Smooth muscle cell (in vitro differentiated cells): ENCODE results near the gene AEBP2. TPM values are rescaled to one million over a fixed set of nuclear protein-coding genes. Genes with fewer than 3 reads are reported as not detected.
A peak's percentile ranks its signal among the peaks of the same experiment; 100 is the strongest.

Source experiments
- DNase-seq: peaks from one replicate; lab custom pipeline; 2025; ENCODE audit not compliant: unreplicated experiment; lab: John Stamatoyannopoulos, UW
- H2AFZ ChIP-seq: fragments of 200-600 bp; sonication (generic); 2 replicates; pipeline ENCODE4 v1.6.0; 2016; ENCODE audit warnings: antibody characterized with exemption, low read depth, mild to moderate bottlenecking
- H3F3A ChIP-seq: fragments of 200-600 bp; sonication (generic); 2 replicates; pipeline ENCODE4 v1.6.0; 2017; ENCODE audit warnings: antibody characterized with exemption, low read depth
- H3K27ac ChIP-seq: fragments of 200-600 bp; sonication (generic); 2 replicates; pipeline ENCODE4 v1.5.1; 2016; ENCODE audit warnings: low read depth, mild to moderate bottlenecking
- H3K27me3 ChIP-seq: fragments of 200-600 bp; sonication (generic); 2 replicates; pipeline ENCODE4 v1.6.1; 2016; ENCODE audit warnings: low read depth, mild to moderate bottlenecking
- H3K36me3 ChIP-seq: fragments of 200-600 bp; sonication (generic); 2 replicates; pipeline ENCODE4 v1.5.1; 2016; ENCODE audit warnings: low read depth
- H3K4me1 ChIP-seq: fragments of 200-600 bp; sonication (generic); 2 replicates; pipeline ENCODE4 v1.5.1; 2016; ENCODE audit warnings: low read depth
- H3K4me2 ChIP-seq: fragments of 200-600 bp; sonication (generic); 2 replicates; pipeline ENCODE4 v1.6.0; 2016; ENCODE audit warnings: mild to moderate bottlenecking
- H3K4me3 ChIP-seq: fragments of 200-600 bp; sonication (generic); 2 replicates; pipeline ENCODE4 v1.5.1; 2016; ENCODE audit warnings: mild to moderate bottlenecking
- H3K79me2 ChIP-seq: fragments of 200-600 bp; sonication (generic); 2 replicates; pipeline ENCODE4 v1.6.0; 2016; ENCODE audit warnings: low read depth, mild to moderate bottlenecking
- H3K9ac ChIP-seq: fragments of 200-600 bp; sonication (generic); 2 replicates; pipeline ENCODE4 v1.6.0; 2016; ENCODE audit warnings: low read depth
- H3K9me3 ChIP-seq: fragments of 200-600 bp; sonication (generic); replicated peaks from 2 replicates; pipeline ENCODE4 v1.5.1; 2016; ENCODE audit warnings: low read depth
- H4K20me1 ChIP-seq: fragments of 200-600 bp; sonication (generic); 2 replicates; pipeline ENCODE4 v1.6.0; 2016; ENCODE audit warnings: low read depth
- WGBS: methylation state at CpG from one replicate; pipeline ENCODE4 v1.1.7; 2016; ENCODE audit warnings: low lambda C conversion rate; 5-methylcytosine and 5-hydroxymethylcytosine counted together
- polyA plus RNA-seq: library from polyadenylated mRNA; unstranded; fragments of >200 nt; fragmentation: Nextera tagmentation; extraction: Ambion mirVana; gene quantifications from 2 replicates; pipeline ENCODE4 v1.2.1, GENCODE V29; 2016
- total RNA-seq: library from RNA; depleted of rRNA; stranded (reverse); fragments of >200 nt; gene quantifications from 2 replicates; pipeline ENCODE4 v1.2.3, GENCODE V29; 2014
- TF ChIP-seq, protein P1 (sequence below): fragments of 200-600 bp; sonication (generic); IDR thresholded peaks from 2 replicates; pipeline ENCODE4 v1.5.1; 2017; ENCODE audit warnings: borderline replicate concordance, mild to moderate bottlenecking, antibody characterized with exemption; ENCODE audit not compliant: insufficient read depth, poor library complexity, severe bottlenecking

The AEBP2 gene
- total and polyA plus RNA-seq, 2 experiments from 2014 or later = 7.6 to 24.5 TPM

DNA sequence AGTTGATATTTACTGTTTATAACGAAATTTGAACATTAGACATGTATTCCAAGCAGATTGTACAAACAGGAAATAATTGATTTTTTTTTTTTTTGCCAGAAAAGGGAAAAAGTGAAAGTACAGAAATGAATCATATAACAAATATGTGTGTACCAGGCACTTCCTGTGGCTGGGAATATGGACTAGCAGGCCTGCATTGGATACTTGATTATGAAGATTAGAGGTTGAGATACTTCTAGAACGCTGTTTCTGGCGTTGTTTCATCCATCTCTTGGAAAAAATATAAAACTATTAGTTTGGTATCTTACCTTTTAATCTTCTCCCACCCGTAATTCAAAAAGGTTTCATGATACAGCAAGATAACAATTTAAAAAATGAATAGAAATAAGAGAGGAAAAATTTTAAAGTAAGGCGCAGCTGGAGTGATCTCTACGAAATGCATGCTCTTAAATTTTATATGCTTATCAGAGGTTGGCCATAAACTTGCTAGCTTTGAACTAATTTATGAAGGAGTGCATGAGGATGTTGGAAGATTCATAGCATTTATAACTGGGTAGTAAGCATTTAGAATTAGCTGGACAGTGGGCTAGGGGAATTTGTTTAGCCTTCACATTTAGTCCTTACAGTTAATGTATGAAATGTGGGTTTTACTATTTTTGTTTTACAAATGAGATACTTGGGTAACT is 90.8 kb downstream of the AEBP2 start:
- Histone ChIP-seq H3K4me3 (no peak overlapping the region), H3K27me3 (no peaks in the 10 kb centered on the region), H3K9ac (no peak overlapping the region), H3K4me2 (peak overlapping the region; percentile 64), H2AFZ (no peak overlapping the region), H3K9me3 (no peaks in the 10 kb centered on the region), H3K4me1 (peaks cover 8% of the 10 kb centered on the region), H3K36me3 (no peaks in the 10 kb centered on the region), H3K79me2 (no peaks in the 10 kb centered on the region), H4K20me1 (no peaks in the 10 kb centered on the region), H3F3A (no peaks in the 10 kb centered on the region), H3K27ac (peak overlapping the region; percentile 25)
- DNase-seq = no peak
- TF ChIP-seq, protein P1, sequence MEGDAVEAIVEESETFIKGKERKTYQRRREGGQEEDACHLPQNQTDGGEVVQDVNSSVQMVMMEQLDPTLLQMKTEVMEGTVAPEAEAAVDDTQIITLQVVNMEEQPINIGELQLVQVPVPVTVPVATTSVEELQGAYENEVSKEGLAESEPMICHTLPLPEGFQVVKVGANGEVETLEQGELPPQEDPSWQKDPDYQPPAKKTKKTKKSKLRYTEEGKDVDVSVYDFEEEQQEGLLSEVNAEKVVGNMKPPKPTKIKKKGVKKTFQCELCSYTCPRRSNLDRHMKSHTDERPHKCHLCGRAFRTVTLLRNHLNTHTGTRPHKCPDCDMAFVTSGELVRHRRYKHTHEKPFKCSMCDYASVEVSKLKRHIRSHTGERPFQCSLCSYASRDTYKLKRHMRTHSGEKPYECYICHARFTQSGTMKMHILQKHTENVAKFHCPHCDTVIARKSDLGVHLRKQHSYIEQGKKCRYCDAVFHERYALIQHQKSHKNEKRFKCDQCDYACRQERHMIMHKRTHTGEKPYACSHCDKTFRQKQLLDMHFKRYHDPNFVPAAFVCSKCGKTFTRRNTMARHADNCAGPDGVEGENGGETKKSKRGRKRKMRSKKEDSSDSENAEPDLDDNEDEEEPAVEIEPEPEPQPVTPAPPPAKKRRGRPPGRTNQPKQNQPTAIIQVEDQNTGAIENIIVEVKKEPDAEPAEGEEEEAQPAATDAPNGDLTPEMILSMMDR = no peak
- 56% methylated on average over 6 of the region's 6 CpGs for WGBS

DNA sequence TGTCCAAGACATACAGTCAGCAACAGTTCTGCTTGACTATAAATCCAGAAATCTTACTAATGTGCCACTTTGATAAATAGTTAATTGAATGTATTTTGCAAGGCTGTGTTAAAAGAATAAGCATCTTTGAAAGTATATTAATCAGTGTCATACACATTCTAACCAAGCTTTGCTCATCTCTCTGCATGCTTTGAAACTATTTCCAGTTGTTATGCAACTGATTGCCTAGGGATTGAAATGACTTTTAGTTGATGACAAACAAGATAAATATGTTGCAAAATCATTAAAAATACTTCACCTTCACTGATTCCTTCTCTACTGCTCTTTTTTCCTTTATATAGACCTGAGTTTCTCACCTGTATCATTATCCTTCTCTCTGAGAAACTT is 91.3 kb downstream of the AEBP2 start:
- peaks cover 8% of the 10 kb centered on the region for H3K4me1 ChIP-seq
- H4K20me1 ChIP-seq = no peaks in the 10 kb centered on the region
- H3K27me3 ChIP-seq = no peaks in the 10 kb centered on the region
- TF ChIP-seq, protein P1 = no peak
- H3K4me3 ChIP-seq = no peak overlapping the region
- peak overlapping the region; percentile 64 for H3K4me2 ChIP-seq
- H3K79me2 ChIP-seq = no peaks in the 10 kb centered on the region
- no peak overlapping the region for H3K9ac ChIP-seq
- H3F3A ChIP-seq = no peaks in the 10 kb centered on the region
- no peaks in the 10 kb centered on the region for H3K36me3 ChIP-seq
- peak overlapping the region; percentile 25 for H3K27ac ChIP-seq
- no peak overlapping the region for H2AFZ ChIP-seq
- no peaks in the 10 kb centered on the region for H3K9me3 ChIP-seq
- DNase-seq = no peak

DNA sequence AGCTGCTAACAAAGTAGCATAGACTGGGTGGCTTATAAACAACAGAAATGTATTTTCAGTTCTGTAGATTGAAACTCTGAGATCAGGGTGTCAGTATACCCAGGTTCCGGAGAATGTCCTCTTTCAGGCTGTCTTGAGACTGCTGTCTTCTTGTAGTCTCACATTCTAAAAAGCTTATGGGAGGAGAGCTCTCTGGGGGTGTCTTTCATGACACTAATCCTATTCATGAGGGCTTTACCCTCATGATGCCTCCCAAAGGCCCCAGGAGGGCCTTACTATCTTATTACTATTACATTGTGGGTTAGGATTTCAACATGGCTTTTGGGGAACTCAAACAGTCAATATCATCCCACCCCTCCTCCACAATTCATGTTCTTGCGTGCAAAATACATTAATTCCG is 94.3 kb downstream of the AEBP2 start:
- H3K9ac ChIP-seq = no peak overlapping the region
- peaks cover 8% of the 10 kb centered on the region for H3K4me1 ChIP-seq
- no peaks in the 10 kb centered on the region for H3K36me3 ChIP-seq
- no peak overlapping the region for H3K4me2 ChIP-seq
- H2AFZ ChIP-seq = no peak overlapping the region
- H3K27me3 ChIP-seq = no peaks in the 10 kb centered on the region
- no peak overlapping the region for H3K4me3 ChIP-seq
- no peak for DNase-seq
- no peak overlapping the region for H3K27ac ChIP-seq
- no peaks in the 10 kb centered on the region for H3K79me2 ChIP-seq
- no peaks in the 10 kb centered on the region for H4K20me1 ChIP-seq
- H3K9me3 ChIP-seq = peaks cover 7% of the 10 kb centered on the region
- H3F3A ChIP-seq = no peaks in the 10 kb centered on the region
- 95% methylated on average over 3 of the region's 3 CpGs for WGBS
- TF ChIP-seq, protein P1 = no peak

DNA sequence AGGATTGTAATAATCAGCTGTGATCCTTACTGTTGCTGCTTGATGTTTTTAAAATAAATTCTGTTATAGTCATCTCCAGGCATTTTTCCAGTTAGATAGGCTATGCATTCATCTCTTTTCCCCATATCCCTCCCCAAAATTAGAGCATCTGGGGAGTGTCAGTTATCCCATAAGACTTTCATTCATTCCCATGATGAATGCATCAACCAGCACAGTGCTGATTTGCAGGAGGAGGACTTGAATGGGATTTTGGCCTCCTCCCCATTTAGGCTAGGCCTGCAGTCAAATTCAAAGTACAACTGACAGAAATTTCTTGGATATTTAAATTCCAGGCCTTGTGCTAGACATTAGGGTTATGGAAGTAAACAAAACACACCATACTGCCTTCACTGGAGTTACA is 99.8 kb downstream of the AEBP2 start:
- H2AFZ ChIP-seq = no peak overlapping the region
- no peaks in the 10 kb centered on the region for H3K36me3 ChIP-seq
- no peaks in the 10 kb centered on the region for H4K20me1 ChIP-seq
- no peak overlapping the region for H3K4me2 ChIP-seq
- H3K4me1 ChIP-seq = peaks cover 10% of the 10 kb centered on the region
- no peak overlapping the region for H3K4me3 ChIP-seq
- H3K79me2 ChIP-seq = no peaks in the 10 kb centered on the region
- peaks cover 7% of the 10 kb centered on the region for H3K9me3 ChIP-seq
- no peaks in the 10 kb centered on the region for H3F3A ChIP-seq
- TF ChIP-seq, protein P1 = no peak
- H3K9ac ChIP-seq = no peak overlapping the region
- DNase-seq = no peak
- no peaks in the 10 kb centered on the region for H3K27me3 ChIP-seq
- H3K27ac ChIP-seq = no peak overlapping the region
